GM12892 (cell line): ENCODE data around the gene IGLL1.

ENCODE experiments used
- POLR2A ChIP-seq: IDR thresholded peaks from 2 replicates; pipeline ENCODE4 v1.6.1; 2011; ENCODE audit warnings: low read depth, low read length, control low read depth
- POLR2AphosphoS5 ChIP-seq: IDR thresholded peaks from 2 replicates; pipeline ENCODE4 v1.6.1; 2011; ENCODE audit warnings: low read depth, low read length, control low read depth

- TF ChIP-seq POLR2AphosphoS5 (no peak), POLR2A (no peak)
These were observed 28.7 kb downstream of the IGLL1 start for GRCh38 chr22:23551385-23551784.
